MM.1S (cell line): ENCODE results near the gene OR14A2.

Experiments used
- CTCF ChIP-seq: fragments of 300-600 bp; sonication (generic); IDR thresholded peaks from 2 replicates; pipeline ENCODE4 v1.5.1; 2016; ENCODE audit warnings: antibody characterized with exemption, low read length, mixed read lengths
- EZH2 ChIP-seq: fragments of 300-600 bp; sonication (generic); optimal IDR thresholded peaks from 2 replicates; pipeline ENCODE3; 2017; ENCODE audit warnings: low read depth, mild to moderate bottlenecking, antibody characterized with exemption, low read length, mixed read lengths
- EZH2phosphoT487 ChIP-seq: fragments of 300-600 bp; sonication (generic); IDR thresholded peaks from 2 replicates; pipeline ENCODE4 v1.6.1; 2018; ENCODE audit warnings: antibody characterized with exemption, low read length

- TF ChIP-seq EZH2 (no peak), CTCF (no peak), EZH2phosphoT487 (no peak)
Observed at GRCh38 chr1:247738315-247738714, 9.6 kb downstream of the OR14A2 start, which contains the start of gene OR14K1.
